Neutrophil (primary cell): ENCODE measurements around the gene TTLL7.

Experiments used
- H3K27ac ChIP-seq: fragments of 200-600 bp; sonication (generic); 2 replicates; pipeline ENCODE4 v1.5.1; 2016; ENCODE audit warnings: mild to moderate bottlenecking, moderate library complexity
- H3K27me3 ChIP-seq: fragments of 200-600 bp; sonication (generic); 2 replicates; pipeline ENCODE4 v1.6.0; 2016; ENCODE audit warnings: mild to moderate bottlenecking
- H3K36me3 ChIP-seq: fragments of 200-600 bp; sonication (generic); 2 replicates; pipeline ENCODE4 v1.5.1; 2017
- H3K4me1 ChIP-seq, 2 experiments: fragments of 200-600 bp in 1 of 2; sonication (generic) in 1 of 2; 1 replicate in 1 of 2; 2 replicates in 1 of 2; pipeline versions ENCODE4 v1.5.1 to v1.6.1; 2013 to 2016; ENCODE audit warnings: low read depth in 1 of 2, low read length in 1 of 2, mild to moderate bottlenecking in 1 of 2, moderate library complexity in 1 of 2; ENCODE audit not compliant: control insufficient read depth in 1 of 2, insufficient read depth in 1 of 2
- H3K4me3 ChIP-seq, 2 experiments: fragments of 200-600 bp in 1 of 2; sonication (generic) in 1 of 2; 1 replicate in 1 of 2; 2 replicates in 1 of 2; pipeline ENCODE4 v1.5.1; 2013 to 2016; ENCODE audit warnings: low read depth in 1 of 2, low read length in 1 of 2, mild to moderate bottlenecking in 1 of 2, moderate library complexity in 1 of 2
- H3K9me3 ChIP-seq: fragments of 200-600 bp; sonication (generic); 2 replicates; pipeline ENCODE4 v1.5.1; 2016
- TF ChIP-seq, protein P1 (sequence below): fragments of 200-600 bp; sonication (generic); IDR thresholded peaks from 2 replicates; pipeline ENCODE4 v1.5.1; 2016; ENCODE audit warnings: antibody characterized with exemption

Gene TTLL7

DNA sequence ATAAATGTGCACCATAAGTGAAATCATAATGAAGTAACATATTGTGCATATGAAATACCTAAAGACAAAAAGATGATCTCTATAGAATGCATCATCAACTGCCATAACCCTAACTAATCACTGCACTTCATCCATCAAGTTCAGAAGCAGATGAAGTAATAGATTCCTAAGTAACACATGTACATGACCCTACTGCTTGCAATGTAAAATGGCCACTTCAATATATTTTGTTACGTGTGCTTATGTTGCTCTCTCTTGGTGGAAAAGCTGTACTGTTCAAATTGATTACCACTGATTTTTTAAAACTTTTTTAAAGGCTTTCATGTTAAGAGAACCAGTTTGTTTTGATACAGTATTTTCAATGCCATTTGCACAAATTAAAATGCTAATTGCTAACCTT, 141.8 kb downstream of the TTLL7 start:
- H3K4me3 ChIP-seq: no peak overlapping the region
- H3K27ac ChIP-seq: no peak overlapping the region
- H3K27me3 ChIP-seq: peaks cover 23% of the 10 kb centered on the region
- peaks cover 3 to 5% of the 10 kb centered on the region in 2 experiments for H3K4me1 ChIP-seq
- TF ChIP-seq, protein P1, sequence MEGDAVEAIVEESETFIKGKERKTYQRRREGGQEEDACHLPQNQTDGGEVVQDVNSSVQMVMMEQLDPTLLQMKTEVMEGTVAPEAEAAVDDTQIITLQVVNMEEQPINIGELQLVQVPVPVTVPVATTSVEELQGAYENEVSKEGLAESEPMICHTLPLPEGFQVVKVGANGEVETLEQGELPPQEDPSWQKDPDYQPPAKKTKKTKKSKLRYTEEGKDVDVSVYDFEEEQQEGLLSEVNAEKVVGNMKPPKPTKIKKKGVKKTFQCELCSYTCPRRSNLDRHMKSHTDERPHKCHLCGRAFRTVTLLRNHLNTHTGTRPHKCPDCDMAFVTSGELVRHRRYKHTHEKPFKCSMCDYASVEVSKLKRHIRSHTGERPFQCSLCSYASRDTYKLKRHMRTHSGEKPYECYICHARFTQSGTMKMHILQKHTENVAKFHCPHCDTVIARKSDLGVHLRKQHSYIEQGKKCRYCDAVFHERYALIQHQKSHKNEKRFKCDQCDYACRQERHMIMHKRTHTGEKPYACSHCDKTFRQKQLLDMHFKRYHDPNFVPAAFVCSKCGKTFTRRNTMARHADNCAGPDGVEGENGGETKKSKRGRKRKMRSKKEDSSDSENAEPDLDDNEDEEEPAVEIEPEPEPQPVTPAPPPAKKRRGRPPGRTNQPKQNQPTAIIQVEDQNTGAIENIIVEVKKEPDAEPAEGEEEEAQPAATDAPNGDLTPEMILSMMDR: no peak
- no peaks in the 10 kb centered on the region for H3K9me3 ChIP-seq
- H3K36me3 ChIP-seq: no peaks in the 10 kb centered on the region

DNA sequence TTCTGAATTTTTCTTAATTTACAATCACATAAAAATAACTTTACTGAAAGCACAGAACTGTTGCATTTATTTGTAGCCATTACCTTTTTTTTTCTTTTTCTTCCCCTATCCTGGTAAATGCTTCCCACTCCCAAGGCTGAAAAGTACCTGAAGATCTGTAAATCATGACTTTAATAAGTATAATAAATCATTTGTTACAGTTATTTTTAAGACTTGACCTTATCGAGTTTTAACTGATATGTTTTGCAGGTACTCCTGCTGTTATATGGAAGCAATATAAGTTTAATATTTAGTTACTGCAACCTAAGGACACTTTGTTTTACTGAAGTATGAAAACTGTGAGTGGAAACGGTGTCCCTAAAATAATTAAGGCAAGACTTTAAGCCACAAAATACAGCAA, 142.6 kb downstream of the TTLL7 start:
- no peaks in the 10 kb centered on the region for H3K36me3 ChIP-seq
- H3K4me3 ChIP-seq: no peak overlapping the region
- H3K27ac ChIP-seq: no peak overlapping the region
- peaks cover 3 to 5% of the 10 kb centered on the region in 2 experiments for H3K4me1 ChIP-seq
- no peaks in the 10 kb centered on the region for H3K9me3 ChIP-seq
- TF ChIP-seq, protein P1: no peak
- H3K27me3 ChIP-seq: peaks cover 16% of the 10 kb centered on the region

DNA sequence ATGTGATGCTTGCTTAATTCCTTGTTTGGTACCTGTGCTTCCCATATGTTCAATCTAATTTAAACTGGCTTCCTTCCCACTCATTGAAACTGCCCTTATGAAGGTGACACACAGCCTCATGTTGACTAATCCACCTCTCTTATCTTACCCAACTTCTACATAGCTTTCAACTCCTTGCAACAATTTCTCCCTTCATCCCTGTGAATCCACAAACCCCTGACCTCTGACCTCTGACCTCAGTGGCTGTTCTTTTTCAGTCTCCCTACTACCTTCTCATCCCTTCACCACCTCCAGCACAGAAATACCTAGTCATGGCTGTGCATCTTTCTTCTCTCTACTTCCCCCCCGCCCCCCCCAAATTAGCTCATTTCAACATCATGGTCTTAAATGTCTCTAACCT, 144.5 kb downstream of the TTLL7 start:
- Histone ChIP-seq H3K9me3 (no peaks in the 10 kb centered on the region), H3K4me3 (no peak overlapping the region), H3K4me1 (no peaks in the 10 kb centered on the region), H3K27ac (no peak overlapping the region), H3K36me3 (no peaks in the 10 kb centered on the region), H3K27me3 (no peaks in the 10 kb centered on the region)
- TF ChIP-seq, protein P1: no peak

DNA sequence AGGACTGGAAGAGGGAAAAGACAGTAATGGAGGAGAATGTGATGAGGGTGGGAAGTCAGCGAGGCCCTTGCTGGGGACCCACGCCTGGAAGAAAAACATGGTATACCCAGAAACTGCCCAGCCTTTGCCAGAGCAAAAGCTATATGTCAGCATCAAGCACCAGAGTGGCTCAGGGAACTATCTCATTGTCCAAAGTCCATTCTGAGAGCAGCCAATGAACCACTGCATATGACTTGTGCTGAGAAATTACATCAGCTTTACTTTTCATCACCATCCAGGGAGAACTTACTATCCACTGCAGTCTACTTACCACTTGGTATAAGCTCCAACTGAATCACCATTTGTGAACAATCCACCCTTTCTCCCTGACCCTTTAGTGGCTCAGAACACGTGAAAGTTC, 148.1 kb downstream of the TTLL7 start:
- Histone ChIP-seq H3K27me3 (no peaks in the 10 kb centered on the region), H3K4me1 (no peaks in the 10 kb centered on the region), H3K9me3 (no peaks in the 10 kb centered on the region), H3K4me3 (no peak overlapping the region), H3K27ac (no peak overlapping the region), H3K36me3 (no peaks in the 10 kb centered on the region)
- TF ChIP-seq, protein P1: no peak

DNA sequence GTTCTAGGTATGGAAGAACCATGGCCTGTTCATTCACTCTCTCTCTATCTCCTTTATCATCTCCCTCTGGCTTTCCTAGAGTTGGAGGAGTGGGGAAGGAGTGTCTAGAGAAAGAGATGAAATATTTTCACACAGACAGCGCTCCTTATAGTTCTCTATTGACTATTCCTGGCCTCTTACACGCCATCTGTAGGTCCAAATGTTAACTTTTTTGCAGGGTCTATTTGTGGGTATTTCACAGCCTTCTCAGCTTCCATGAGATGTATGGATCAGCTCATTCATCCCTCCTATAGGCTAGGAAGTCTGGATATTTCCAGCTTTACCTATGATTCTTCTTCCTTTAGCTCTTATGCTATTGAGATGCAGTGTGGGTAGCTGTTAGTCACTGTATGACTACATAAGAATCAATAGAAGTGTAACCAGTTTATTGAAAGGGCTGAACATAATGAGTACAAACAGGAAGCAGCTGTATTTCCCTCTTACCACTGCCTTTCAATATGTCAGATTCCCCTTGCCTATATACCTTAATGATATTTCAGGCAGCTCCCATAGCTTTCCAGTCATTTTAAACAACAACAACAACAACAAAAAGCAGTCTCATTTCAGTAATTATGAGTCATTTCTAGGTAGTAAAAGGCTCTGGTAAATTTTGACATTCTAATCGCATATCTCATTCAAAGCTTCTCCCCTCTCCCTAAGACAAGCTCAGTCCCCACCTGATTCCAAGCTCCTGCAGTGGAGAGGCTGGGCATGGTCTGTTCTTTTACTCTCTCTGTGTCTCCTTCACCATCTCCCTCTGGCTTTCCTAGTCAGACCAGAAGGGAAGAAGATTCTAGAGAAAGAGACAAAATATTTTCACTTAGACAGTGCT, 149.5 kb downstream of the TTLL7 start:
- TF ChIP-seq, protein P1: no peak

More for the DNA sequence above, 149.5 kb downstream of the TTLL7 start:
- Histone ChIP-seq H3K9me3 (no peaks in the 10 kb centered on the region), H3K27me3 (no peaks in the 10 kb centered on the region), H3K4me3 (no peak overlapping the region), H3K36me3 (no peaks in the 10 kb centered on the region), H3K27ac (no peak overlapping the region), H3K4me1 (no peaks in the 10 kb centered on the region)
